NCI-H748 treated with DMSO at 0.1 percent for 48 hours (cell line): ENCODE data around the gene SSR4.
A peak's percentile ranks its signal among the peaks of the same experiment; 100 is the strongest.
"Not testable (repeated sequence)": the region's sequence is repeated elsewhere in the genome, so short reads cannot be mapped to it uniquely, and the experiment has no call there.

Experiments used
- DNase-seq: peaks from one replicate; lab custom pipeline; 2025; lab: John Stamatoyannopoulos, UW

The SSR4 gene

GRCh38 chrX:153794018-153794896 is at the start of gene SSR4, which contains the start of gene IDH3G:
TSS of gene SSR4 (plus strand) at chrX:153794668. CDS start at chrX:153794688, 20 bp downstream.
TSS of gene IDH3G (minus strand) at chrX:153794375. CDS start at chrX:153794326, 49 bp downstream.
- DNase-seq, result peak; percentile 90

GRCh38 chrX:153745067-153745433 is 49.4 kb upstream of the SSR4 start:
- not testable (repeated sequence) for DNase-seq

- no peak for DNase-seq
These were observed 48.1 kb upstream of the SSR4 start for GRCh38 chrX:153746359-153746758.

- not testable (repeated sequence) for DNase-seq
These were observed 47.5 kb upstream of the SSR4 start for GRCh38 chrX:153746991-153747390.

GRCh38 chrX:153749017-153749416 is 45.5 kb upstream of the SSR4 start:
- not testable (repeated sequence) for DNase-seq

- no peak for DNase-seq
These were observed 44.2 kb upstream of the SSR4 start for GRCh38 chrX:153750127-153750774.

- DNase-seq, result no peak
These were observed 39.3 kb upstream of the SSR4 start for GRCh38 chrX:153755136-153755535.

- DNase-seq, result no peak
These were observed 32.6 kb upstream of the SSR4 start for GRCh38 chrX:153761863-153762262.

GRCh38 chrX:153762626-153763173 is 31.8 kb upstream of the SSR4 start:
- DNase-seq, result no peak

GRCh38 chrX:153763298-153763932 is 31.1 kb upstream of the SSR4 start:
- DNase-seq, result no peak

GRCh38 chrX:153763989-153764755 is 30.3 kb upstream of the SSR4 start, which contains the start of gene PLXNB3:
TSS of gene PLXNB3 (plus strand) at chrX:153764249. CDS start at chrX:153765536, 1,287 bp downstream.
- peak; percentile 55 for DNase-seq

GRCh38 chrX:153764786-153765137 is 29.7 kb upstream of the SSR4 start:
- no peak for DNase-seq

GRCh38 chrX:153765138-153766079 is 29.1 kb upstream of the SSR4 start:
- DNase-seq, result no peak

- DNase-seq, result no peak
These were observed 28.2 kb upstream of the SSR4 start for GRCh38 chrX:153766098-153766817.

GRCh38 chrX:153766871-153767673 is 27.4 kb upstream of the SSR4 start:
- no peak for DNase-seq

- DNase-seq, result no peak
These were observed 26.8 kb upstream of the SSR4 start for GRCh38 chrX:153767674-153768055.

- no peak for DNase-seq
These were observed 25.9 kb upstream of the SSR4 start for GRCh38 chrX:153768311-153769157.
